ENCODE measurements around the gene FLOT2.

GRCh38 chr17:28912938-28913333, 15.4 kb upstream of the FLOT2 start:
- TF ChIP-seq, protein P1, sequence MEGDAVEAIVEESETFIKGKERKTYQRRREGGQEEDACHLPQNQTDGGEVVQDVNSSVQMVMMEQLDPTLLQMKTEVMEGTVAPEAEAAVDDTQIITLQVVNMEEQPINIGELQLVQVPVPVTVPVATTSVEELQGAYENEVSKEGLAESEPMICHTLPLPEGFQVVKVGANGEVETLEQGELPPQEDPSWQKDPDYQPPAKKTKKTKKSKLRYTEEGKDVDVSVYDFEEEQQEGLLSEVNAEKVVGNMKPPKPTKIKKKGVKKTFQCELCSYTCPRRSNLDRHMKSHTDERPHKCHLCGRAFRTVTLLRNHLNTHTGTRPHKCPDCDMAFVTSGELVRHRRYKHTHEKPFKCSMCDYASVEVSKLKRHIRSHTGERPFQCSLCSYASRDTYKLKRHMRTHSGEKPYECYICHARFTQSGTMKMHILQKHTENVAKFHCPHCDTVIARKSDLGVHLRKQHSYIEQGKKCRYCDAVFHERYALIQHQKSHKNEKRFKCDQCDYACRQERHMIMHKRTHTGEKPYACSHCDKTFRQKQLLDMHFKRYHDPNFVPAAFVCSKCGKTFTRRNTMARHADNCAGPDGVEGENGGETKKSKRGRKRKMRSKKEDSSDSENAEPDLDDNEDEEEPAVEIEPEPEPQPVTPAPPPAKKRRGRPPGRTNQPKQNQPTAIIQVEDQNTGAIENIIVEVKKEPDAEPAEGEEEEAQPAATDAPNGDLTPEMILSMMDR (IDR thresholded peaks at IDR 0.05): no peak
- TF ChIP-seq POLR2AphosphoS5 (IDR thresholded peaks at IDR 0.05) (no peak), POLR2A (IDR thresholded peaks at IDR 0.05) (no peak)
